Parathyroid adenoma (tissue), 2 donors: ENCODE data around the gene CNTNAP2.

Source experiments
- H2AFZ ChIP-seq: fragments of 300-600 bp; sonication (generic); one replicate; pipeline ENCODE4 v1.7.0; 2017; ENCODE audit warnings: antibody characterized with exemption, mild to moderate bottlenecking
- H3K27ac ChIP-seq: fragments of 300-600 bp; sonication (generic); one replicate; pipeline ENCODE4 v1.7.0; 2017
- H3K27me3 ChIP-seq: fragments of 300-600 bp; sonication (generic); one replicate; pipeline ENCODE4 v1.7.0; 2017; ENCODE audit warnings: low read length; ENCODE audit not compliant: control insufficient read depth, insufficient read depth
- H3K36me3 ChIP-seq: fragments of 300-600 bp; sonication (generic); one replicate; pipeline ENCODE4 v1.7.0; 2017; ENCODE audit warnings: low read length; ENCODE audit not compliant: control insufficient read depth, insufficient read depth
- H3K4me1 ChIP-seq: fragments of 300-600 bp; sonication (generic); one replicate; pipeline ENCODE4 v1.7.0; 2017; ENCODE audit warnings: control low read depth
- H3K4me2 ChIP-seq: fragments of 300-600 bp; sonication (generic); one replicate; pipeline ENCODE4 v1.7.0; 2017; ENCODE audit warnings: low read length
- H3K4me3 ChIP-seq: fragments of 300-600 bp; sonication (generic); one replicate; pipeline ENCODE4 v1.7.0; 2017; ENCODE audit warnings: low read depth, low read length
- H3K79me2 ChIP-seq: fragments of 300-600 bp; sonication (generic); one replicate; pipeline ENCODE4 v1.7.0; 2017; ENCODE audit warnings: control low read depth
- H3K9ac ChIP-seq: fragments of 300-600 bp; sonication (generic); one replicate; pipeline ENCODE4 v1.7.0; 2017; ENCODE audit warnings: mild to moderate bottlenecking
- H3K9me3 ChIP-seq: fragments of 300-600 bp; sonication (generic); one replicate; pipeline ENCODE4 v1.7.0; 2017; ENCODE audit warnings: low read length; ENCODE audit not compliant: control insufficient read depth
- CTCF ChIP-seq: fragments of 300-600 bp; sonication (generic); IDR thresholded peaks from one replicate; pipeline ENCODE4 v1.7.0; 2017; ENCODE audit warnings: antibody characterized with exemption, mild to moderate bottlenecking
- donor health status: primary hyperparathyroidism.

CNTNAP2 gene

GRCh38 chr7:148436135-148436534 is 2319.5 kb downstream of the CNTNAP2 start:
- no peaks in the 10 kb centered on the region for H3K79me2 ChIP-seq
- H3K9me3 ChIP-seq: no peaks in the 10 kb centered on the region
- no peak overlapping the region for H3K27ac ChIP-seq
- H3K36me3 ChIP-seq: no peaks in the 10 kb centered on the region
- no peak overlapping the region for H2AFZ ChIP-seq
- no peaks in the 10 kb centered on the region for H3K27me3 ChIP-seq
- no peak overlapping the region for H3K4me3 ChIP-seq
- H3K9ac ChIP-seq: no peak overlapping the region
- no peak for TF ChIP-seq CTCF
- no peak overlapping the region for H3K4me2 ChIP-seq
- H3K4me1 ChIP-seq: no peaks in the 10 kb centered on the region

GRCh38 chr7:148436571-148436970 is 2320.0 kb downstream of the CNTNAP2 start:
- Histone ChIP-seq H3K36me3 (no peaks in the 10 kb centered on the region), H3K9ac (no peak overlapping the region), H3K4me2 (no peak overlapping the region), H3K27me3 (no peaks in the 10 kb centered on the region), H3K9me3 (no peaks in the 10 kb centered on the region), H3K4me3 (no peak overlapping the region), H3K4me1 (no peaks in the 10 kb centered on the region), H2AFZ (no peak overlapping the region), H3K27ac (no peak overlapping the region), H3K79me2 (no peaks in the 10 kb centered on the region)
- no peak for TF ChIP-seq CTCF

- no peak overlapping the region for H3K4me3 ChIP-seq
- no peaks in the 10 kb centered on the region for H3K36me3 ChIP-seq
- no peak overlapping the region for H3K27ac ChIP-seq
- H3K9ac ChIP-seq: no peak overlapping the region
- H3K79me2 ChIP-seq: no peaks in the 10 kb centered on the region
- H3K27me3 ChIP-seq: no peaks in the 10 kb centered on the region
- no peaks in the 10 kb centered on the region for H3K4me1 ChIP-seq
- TF ChIP-seq CTCF: no peak
- H3K4me2 ChIP-seq: no peak overlapping the region
- H3K9me3 ChIP-seq: no peaks in the 10 kb centered on the region
- no peak overlapping the region for H2AFZ ChIP-seq
Observed at GRCh38 chr7:148437043-148437442, 2320.4 kb downstream of the CNTNAP2 start.

- TF ChIP-seq CTCF: no peak
- no peaks in the 10 kb centered on the region for H3K79me2 ChIP-seq
- no peaks in the 10 kb centered on the region for H3K27me3 ChIP-seq
- H3K4me1 ChIP-seq: no peaks in the 10 kb centered on the region
- H3K36me3 ChIP-seq: no peaks in the 10 kb centered on the region
- H2AFZ ChIP-seq: no peak overlapping the region
- no peak overlapping the region for H3K9ac ChIP-seq
- no peak overlapping the region for H3K27ac ChIP-seq
- H3K4me3 ChIP-seq: no peak overlapping the region
- H3K9me3 ChIP-seq: no peaks in the 10 kb centered on the region
- no peak overlapping the region for H3K4me2 ChIP-seq
Observed at GRCh38 chr7:148442141-148442655, 2325.6 kb downstream of the CNTNAP2 start.

- Histone ChIP-seq H3K4me1 (no peaks in the 10 kb centered on the region), H3K4me3 (no peak overlapping the region), H3K27me3 (no peaks in the 10 kb centered on the region), H3K27ac (no peak overlapping the region), H2AFZ (no peak overlapping the region), H3K36me3 (no peaks in the 10 kb centered on the region), H3K79me2 (no peaks in the 10 kb centered on the region), H3K4me2 (no peak overlapping the region), H3K9ac (no peak overlapping the region), H3K9me3 (no peaks in the 10 kb centered on the region)
- TF ChIP-seq CTCF: no peak
Observed at GRCh38 chr7:148442933-148443332, 2326.3 kb downstream of the CNTNAP2 start.
